ENCODE results near the gene KIF16B.

DNA sequence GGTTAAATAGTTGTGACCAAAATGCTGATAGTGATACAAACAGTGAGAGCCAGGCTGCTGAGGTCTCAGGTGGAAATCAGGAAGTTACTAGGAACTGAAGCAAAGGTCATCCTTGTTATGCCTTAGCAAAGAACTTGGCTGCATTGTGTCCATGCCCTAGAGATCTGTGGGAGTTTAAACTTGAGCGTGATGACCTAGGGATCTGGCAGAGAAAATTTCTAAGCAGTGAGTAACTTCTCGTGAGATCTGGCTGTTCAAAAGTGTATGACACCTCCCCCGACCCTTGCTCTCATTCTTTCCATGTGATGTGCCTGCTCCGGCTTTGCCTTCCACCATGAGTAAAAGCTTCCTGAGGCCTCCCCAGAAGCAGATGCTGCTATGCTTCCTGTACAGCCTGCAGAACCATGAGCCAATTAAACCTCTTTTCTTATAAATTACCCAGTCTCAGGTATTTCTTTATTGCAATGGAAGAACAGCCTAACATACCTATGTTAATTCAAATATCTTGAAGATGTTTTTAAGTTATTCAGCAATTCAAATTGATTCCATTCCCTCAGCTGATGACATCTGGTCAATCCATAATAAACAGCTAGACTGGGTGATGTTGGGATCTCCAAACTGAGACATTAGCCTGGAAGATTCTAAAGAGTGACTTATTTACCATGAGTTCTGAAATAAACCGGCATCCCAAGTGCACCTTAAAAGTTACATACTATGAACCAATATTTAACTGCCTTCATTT, 33.8 kb downstream of the KIF16B start:
- TF ChIP-seq ZNF622 (IDR thresholded peaks at IDR 0.05) (no peak), RAD51 (IDR thresholded peaks at IDR 0.05) (no peak), NFYB (IDR thresholded peaks at IDR 0.05; ENCODE audit: insufficient read depth, low read depth, low read length) (no peak)
- TF ChIP-seq, protein P1, sequence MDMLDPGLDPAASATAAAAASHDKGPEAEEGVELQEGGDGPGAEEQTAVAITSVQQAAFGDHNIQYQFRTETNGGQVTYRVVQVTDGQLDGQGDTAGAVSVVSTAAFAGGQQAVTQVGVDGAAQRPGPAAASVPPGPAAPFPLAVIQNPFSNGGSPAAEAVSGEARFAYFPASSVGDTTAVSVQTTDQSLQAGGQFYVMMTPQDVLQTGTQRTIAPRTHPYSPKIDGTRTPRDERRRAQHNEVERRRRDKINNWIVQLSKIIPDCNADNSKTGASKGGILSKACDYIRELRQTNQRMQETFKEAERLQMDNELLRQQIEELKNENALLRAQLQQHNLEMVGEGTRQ (IDR thresholded peaks at IDR 0.05; ENCODE audit: borderline replicate concordance, low read depth, low read length), result no peak
- TF ChIP-seq, protein P2, sequence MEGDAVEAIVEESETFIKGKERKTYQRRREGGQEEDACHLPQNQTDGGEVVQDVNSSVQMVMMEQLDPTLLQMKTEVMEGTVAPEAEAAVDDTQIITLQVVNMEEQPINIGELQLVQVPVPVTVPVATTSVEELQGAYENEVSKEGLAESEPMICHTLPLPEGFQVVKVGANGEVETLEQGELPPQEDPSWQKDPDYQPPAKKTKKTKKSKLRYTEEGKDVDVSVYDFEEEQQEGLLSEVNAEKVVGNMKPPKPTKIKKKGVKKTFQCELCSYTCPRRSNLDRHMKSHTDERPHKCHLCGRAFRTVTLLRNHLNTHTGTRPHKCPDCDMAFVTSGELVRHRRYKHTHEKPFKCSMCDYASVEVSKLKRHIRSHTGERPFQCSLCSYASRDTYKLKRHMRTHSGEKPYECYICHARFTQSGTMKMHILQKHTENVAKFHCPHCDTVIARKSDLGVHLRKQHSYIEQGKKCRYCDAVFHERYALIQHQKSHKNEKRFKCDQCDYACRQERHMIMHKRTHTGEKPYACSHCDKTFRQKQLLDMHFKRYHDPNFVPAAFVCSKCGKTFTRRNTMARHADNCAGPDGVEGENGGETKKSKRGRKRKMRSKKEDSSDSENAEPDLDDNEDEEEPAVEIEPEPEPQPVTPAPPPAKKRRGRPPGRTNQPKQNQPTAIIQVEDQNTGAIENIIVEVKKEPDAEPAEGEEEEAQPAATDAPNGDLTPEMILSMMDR (IDR thresholded peaks at IDR 0.05 in 2 of 3, conservative IDR thresholded peaks at IDR 0.05 in 1 of 3; ENCODE audit: control insufficient read depth in 2 of 3, extremely low read depth in 1 of 3, insufficient read depth in 1 of 3, low read depth in 3 of 3, low read length in 3 of 3), result no peak
- TF ChIP-seq, protein P3, sequence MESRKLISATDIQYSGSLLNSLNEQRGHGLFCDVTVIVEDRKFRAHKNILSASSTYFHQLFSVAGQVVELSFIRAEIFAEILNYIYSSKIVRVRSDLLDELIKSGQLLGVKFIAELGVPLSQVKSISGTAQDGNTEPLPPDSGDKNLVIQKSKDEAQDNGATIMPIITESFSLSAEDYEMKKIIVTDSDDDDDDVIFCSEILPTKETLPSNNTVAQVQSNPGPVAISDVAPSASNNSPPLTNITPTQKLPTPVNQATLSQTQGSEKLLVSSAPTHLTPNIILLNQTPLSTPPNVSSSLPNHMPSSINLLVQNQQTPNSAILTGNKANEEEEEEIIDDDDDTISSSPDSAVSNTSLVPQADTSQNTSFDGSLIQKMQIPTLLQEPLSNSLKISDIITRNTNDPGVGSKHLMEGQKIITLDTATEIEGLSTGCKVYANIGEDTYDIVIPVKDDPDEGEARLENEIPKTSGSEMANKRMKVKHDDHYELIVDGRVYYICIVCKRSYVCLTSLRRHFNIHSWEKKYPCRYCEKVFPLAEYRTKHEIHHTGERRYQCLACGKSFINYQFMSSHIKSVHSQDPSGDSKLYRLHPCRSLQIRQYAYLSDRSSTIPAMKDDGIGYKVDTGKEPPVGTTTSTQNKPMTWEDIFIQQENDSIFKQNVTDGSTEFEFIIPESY (IDR thresholded peaks at IDR 0.05), result no peak

Data from GM12878 (cell line).